Neural progenitor cell (in vitro differentiated cells): Measurements from ENCODE around the gene CEP68. TPM values are rescaled to one million over a fixed set of nuclear protein-coding genes. Genes with fewer than 3 reads are reported as not detected.

ENCODE experiments used
- DNase-seq: peaks from one replicate; pipeline ENCODE4 v3.0.0-alpha.2; 2016; ENCODE audit warnings: low spot score
- H2AFZ ChIP-seq: fragments of 200-600 bp; sonication (generic); replicated peaks from 2 replicates; pipeline ENCODE4 v1.6.1; 2016; ENCODE audit warnings: antibody characterized with exemption
- H3F3A ChIP-seq: fragments of 200-600 bp; sonication (generic); 2 replicates; pipeline ENCODE4 v1.6.1; 2016; ENCODE audit warnings: antibody characterized with exemption, low read depth
- H3K27ac ChIP-seq: fragments of 200-600 bp; sonication (generic); 2 replicates; pipeline ENCODE4 v1.5.1; 2016; ENCODE audit warnings: mild to moderate bottlenecking
- H3K27me3 ChIP-seq: fragments of 200-600 bp; sonication (generic); 2 replicates; pipeline ENCODE4 v1.6.1; 2016; ENCODE audit warnings: mild to moderate bottlenecking, moderate library complexity
- H3K36me3 ChIP-seq: fragments of 200-600 bp; sonication (generic); 2 replicates; pipeline ENCODE4 v1.5.1; 2016
- H3K4me1 ChIP-seq: fragments of 200-600 bp; sonication (generic); 2 replicates; pipeline ENCODE4 v1.6.1; 2016; ENCODE audit warnings: mixed run types
- H3K4me2 ChIP-seq: fragments of 200-600 bp; sonication (generic); 2 replicates; pipeline ENCODE4 v1.6.1; 2016
- H3K4me3 ChIP-seq: fragments of 200-600 bp; sonication (generic); 2 replicates; pipeline ENCODE4 v1.5.1; 2016
- H3K79me2 ChIP-seq: fragments of 200-600 bp; sonication (generic); 2 replicates; pipeline ENCODE4 v1.6.1; 2016; ENCODE audit warnings: low read depth
- H3K9ac ChIP-seq: fragments of 200-600 bp; sonication (generic); 2 replicates; pipeline ENCODE4 v1.6.1; 2016
- H3K9me3 ChIP-seq: fragments of 200-600 bp; sonication (generic); 2 replicates; pipeline ENCODE4 v1.5.1; 2016; ENCODE audit warnings: low read depth
- H4K20me1 ChIP-seq: fragments of 200-600 bp; sonication (generic); 2 replicates; pipeline ENCODE4 v1.6.1; 2016; ENCODE audit warnings: low read depth
- H3K27ac Mint-ChIP-seq: 3 replicates; pipeline ENCODE4 v1.8.0; 2021; ENCODE audit warnings: mixed read lengths
- H3K27me3 Mint-ChIP-seq: 2 replicates; pipeline ENCODE4 v1.8.0; 2022; ENCODE audit warnings: low read depth, mild to moderate bottlenecking, inconsistent platforms, moderate library complexity, mixed read lengths; ENCODE audit not compliant: insufficient read depth
- H3K36me3 Mint-ChIP-seq: 3 replicates; pipeline ENCODE4 v1.8.0; 2021; ENCODE audit warnings: mixed read lengths
- H3K4me1 Mint-ChIP-seq: 3 replicates; pipeline ENCODE4 v1.8.0; 2021; ENCODE audit warnings: mixed read lengths
- H3K4me3 Mint-ChIP-seq: 3 replicates; pipeline ENCODE4 v1.8.0; 2021; ENCODE audit warnings: mild to moderate bottlenecking, moderate library complexity, mixed read lengths
- H3K9me3 Mint-ChIP-seq: 3 replicates; pipeline ENCODE4 v1.8.0; 2020; ENCODE audit warnings: mixed read lengths
- CTCF ChIP-seq: fragments of 200-600 bp; sonication (generic); IDR thresholded peaks from 2 replicates; pipeline ENCODE4 v1.5.1; 2017; ENCODE audit warnings: antibody characterized with exemption, mild to moderate bottlenecking
- EZH2 ChIP-seq: fragments of 200-600 bp; sonication (generic); IDR thresholded peaks from 2 replicates; pipeline ENCODE4 v1.6.1; 2017; ENCODE audit warnings: antibody characterized with exemption, mild to moderate bottlenecking, moderate library complexity
- EZH2phosphoT487 ChIP-seq: fragments of 200-600 bp; sonication (generic); IDR thresholded peaks from 2 replicates; pipeline ENCODE4 v1.6.1; 2017; ENCODE audit warnings: antibody characterized with exemption
- total RNA-seq: library from RNA; depleted of rRNA; stranded (reverse); fragments of >200 nt; gene quantifications from 2 replicates; pipeline ENCODE4 v1.2.3, GENCODE V29; 2015; ENCODE audit warnings: low replicate concordance

Gene CEP68
- total RNA-seq, 1 donor from 2014 or later, result 36.2 TPM

GRCh38 chr2:65112633-65113032 is 56.4 kb downstream of the CEP68 start:
- no peaks in the 10 kb centered on the region for H3F3A ChIP-seq
- no peaks in the 10 kb centered on the region for H3K27me3 ChIP-seq
- H3K4me3 ChIP-seq, result no peak overlapping the region
- Mint-ChIP-seq H3K9me3 (peaks cover 2% of the 10 kb centered on the region), H3K27ac (no peak overlapping the region), H3K4me3 (no peak overlapping the region), H3K4me1 (peaks cover 2% of the 10 kb centered on the region), H3K36me3 (peaks cover 17% of the 10 kb centered on the region), H3K27me3 (no peaks in the 10 kb centered on the region)
- peaks cover 98% of the 10 kb centered on the region for H3K79me2 ChIP-seq
- H3K4me1 ChIP-seq, result no peaks in the 10 kb centered on the region
- no peak overlapping the region for H3K9ac ChIP-seq
- peaks cover 53% of the 10 kb centered on the region for H4K20me1 ChIP-seq
- H2AFZ ChIP-seq, result no peak overlapping the region
- TF ChIP-seq CTCF, result no peak
- DNase-seq, result no peak
- H3K27ac ChIP-seq, result no peak overlapping the region
- H3K9me3 ChIP-seq, result no peaks in the 10 kb centered on the region
- no peaks in the 10 kb centered on the region for H3K36me3 ChIP-seq
- H3K4me2 ChIP-seq, result no peak overlapping the region

GRCh38 chr2:65113229-65113628 is 57.0 kb downstream of the CEP68 start:
- TF ChIP-seq EZH2, result no peak
- TF ChIP-seq EZH2phosphoT487, result no peak
- no peak overlapping the region for H2AFZ ChIP-seq
- Mint-ChIP-seq H3K27ac (peak overlapping the region; percentile 33), H3K4me3 (no peak overlapping the region), H3K4me1 (peaks cover 2% of the 10 kb centered on the region), H3K27me3 (no peaks in the 10 kb centered on the region), H3K36me3 (peaks cover 15% of the 10 kb centered on the region), H3K9me3 (peaks cover 2% of the 10 kb centered on the region)
- H3K9me3 ChIP-seq, result no peaks in the 10 kb centered on the region
- H3K4me3 ChIP-seq, result no peak overlapping the region
- H3K4me2 ChIP-seq, result no peak overlapping the region
- H3K9ac ChIP-seq, result no peak overlapping the region
- H3K4me1 ChIP-seq, result no peaks in the 10 kb centered on the region
- peaks cover 59% of the 10 kb centered on the region for H4K20me1 ChIP-seq
- H3K27me3 ChIP-seq, result no peaks in the 10 kb centered on the region
- H3K27ac ChIP-seq, result no peak overlapping the region
- no peaks in the 10 kb centered on the region for H3K36me3 ChIP-seq
- no peak for DNase-seq
- H3F3A ChIP-seq, result no peaks in the 10 kb centered on the region
- peaks cover 98% of the 10 kb centered on the region for H3K79me2 ChIP-seq

- TF ChIP-seq CTCF, result no peak
- no peak for TF ChIP-seq EZH2
- TF ChIP-seq EZH2phosphoT487, result no peak
- Mint-ChIP-seq H3K36me3 (peaks cover 15% of the 10 kb centered on the region), H3K9me3 (peaks cover 2% of the 10 kb centered on the region), H3K27me3 (no peaks in the 10 kb centered on the region), H3K4me1 (peaks cover 2% of the 10 kb centered on the region), H3K4me3 (no peak overlapping the region), H3K27ac (peak overlapping the region; percentile 37)
- no peak for DNase-seq
- H2AFZ ChIP-seq, result no peak overlapping the region
- peaks cover 98% of the 10 kb centered on the region for H3K79me2 ChIP-seq
- no peak overlapping the region for H3K27ac ChIP-seq
- peaks cover 64% of the 10 kb centered on the region for H4K20me1 ChIP-seq
- no peaks in the 10 kb centered on the region for H3K36me3 ChIP-seq
- H3F3A ChIP-seq, result no peaks in the 10 kb centered on the region
- no peaks in the 10 kb centered on the region for H3K4me1 ChIP-seq
- H3K4me2 ChIP-seq, result no peak overlapping the region
- no peak overlapping the region for H3K9ac ChIP-seq
- no peak overlapping the region for H3K4me3 ChIP-seq
- no peaks in the 10 kb centered on the region for H3K27me3 ChIP-seq
- H3K9me3 ChIP-seq, result no peaks in the 10 kb centered on the region
Measured at GRCh38 chr2:65113816-65114215, 57.6 kb downstream of the CEP68 start.

- H3K4me1 Mint-ChIP-seq, result peaks cover 2% of the 10 kb centered on the region
- H3K27ac Mint-ChIP-seq, result no peak overlapping the region
- Histone ChIP-seq H3K9me3 (no peaks in the 10 kb centered on the region), H3F3A (no peaks in the 10 kb centered on the region), H3K79me2 (peaks cover 98% of the 10 kb centered on the region), H2AFZ (no peak overlapping the region), H4K20me1 (peaks cover 75% of the 10 kb centered on the region), H3K9ac (no peak overlapping the region), H3K27me3 (no peaks in the 10 kb centered on the region), H3K4me3 (no peak overlapping the region), H3K27ac (no peak overlapping the region), H3K4me1 (no peaks in the 10 kb centered on the region), H3K36me3 (no peaks in the 10 kb centered on the region), H3K4me2 (no peak overlapping the region)
- H3K9me3 Mint-ChIP-seq, result peaks cover 2% of the 10 kb centered on the region
- TF ChIP-seq CTCF (no peak), EZH2 (no peak), EZH2phosphoT487 (no peak)
- peaks cover 10% of the 10 kb centered on the region for H3K36me3 Mint-ChIP-seq
- no peaks in the 10 kb centered on the region for H3K27me3 Mint-ChIP-seq
- no peak overlapping the region for H3K4me3 Mint-ChIP-seq
- no peak for DNase-seq
Measured at GRCh38 chr2:65114921-65115320, 58.7 kb downstream of the CEP68 start.
